ENCODE results near the gene TTC33. TPM values are rescaled to one million over a fixed set of nuclear protein-coding genes. Genes with fewer than 3 reads are reported as not detected.
A peak's percentile ranks its signal among the peaks of the same experiment; 100 is the strongest.

The TTC33 gene
- total RNA-seq, 2 donors from 2014 or later, result 13.5 to 19.3 TPM

DNA sequence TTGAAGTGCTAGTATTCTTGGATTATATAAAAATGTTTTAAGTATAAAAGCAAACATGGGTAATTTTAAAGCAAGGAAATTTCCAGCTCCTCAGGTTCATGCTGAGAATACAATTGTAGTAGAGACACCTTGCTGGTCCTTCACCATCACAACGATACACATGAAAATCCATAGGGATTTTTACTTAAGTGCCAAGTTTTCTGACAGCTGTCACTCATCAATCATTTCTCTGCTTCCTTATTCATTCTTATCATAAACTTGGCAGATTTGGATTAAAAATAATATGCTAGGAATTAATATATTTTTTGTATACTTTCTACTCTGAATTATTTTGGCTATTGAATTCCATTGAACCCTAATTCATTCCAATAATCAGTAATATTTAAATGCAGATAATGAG is 244.0 kb downstream of the TTC33 start:
- H3K4me1 Mint-ChIP-seq, result no peaks in the 10 kb centered on the region

GRCh38 chr5:40507095-40507494 is 248.7 kb downstream of the TTC33 start:
- H3K27ac Mint-ChIP-seq, result no peak overlapping the region
- no peaks in the 10 kb centered on the region for H3K27me3 Mint-ChIP-seq (ENCODE audit: insufficient read depth)
- H3K4me1 ChIP-seq (ENCODE audit: control insufficient read depth, insufficient read depth, low read length), result no peaks in the 10 kb centered on the region
- H3K4me1 Mint-ChIP-seq, result no peaks in the 10 kb centered on the region
- no peak overlapping the region for H3K27ac ChIP-seq (ENCODE audit: low read depth, low read length)
- H3K9me3 ChIP-seq (ENCODE audit: control insufficient read depth, low read length), result no peaks in the 10 kb centered on the region
- TF ChIP-seq CTCF (conservative IDR thresholded peaks at IDR 0.05), result peak; percentile 33
- H3K9me3 Mint-ChIP-seq, result no peaks in the 10 kb centered on the region
- H3K36me3 Mint-ChIP-seq (ENCODE audit: low read depth), result no peaks in the 10 kb centered on the region
- no peak for DNase-seq
- no peak overlapping the region for H3K4me3 ChIP-seq (ENCODE audit: low read length)
- H3K27me3 ChIP-seq (ENCODE audit: control insufficient read depth, insufficient read depth, low read length, poor library complexity, severe bottlenecking), result no peaks in the 10 kb centered on the region
- H3K4me3 Mint-ChIP-seq, result no peak overlapping the region
- no peaks in the 10 kb centered on the region for H3K36me3 ChIP-seq (ENCODE audit: control insufficient read depth, insufficient read depth, low read length)
- WGBS, 2 experiments (ENCODE audit: insufficient coverage in 1 of 2, insufficient read length in 1 of 2), result 73% methylated on average over 2 of the region's 2 CpGs; no CpG with 5 or more reads in 1 of the 2 experiments
- no peak overlapping the region for H3K9ac ChIP-seq (ENCODE audit: extremely low read depth, low read length, poor library complexity, severe bottlenecking)

More for the DNA sequence above, 244.0 kb downstream of the TTC33 start:
- no peaks in the 10 kb centered on the region for H3K9me3 Mint-ChIP-seq
- H3K9me3 ChIP-seq (ENCODE audit: control insufficient read depth, low read length), result no peaks in the 10 kb centered on the region
- TF ChIP-seq CTCF (conservative IDR thresholded peaks at IDR 0.05), result no peak
- H3K36me3 Mint-ChIP-seq (ENCODE audit: low read depth), result no peaks in the 10 kb centered on the region
- no peak overlapping the region for H3K4me3 Mint-ChIP-seq
- DNase-seq, result no peak
- no peaks in the 10 kb centered on the region for H3K27me3 ChIP-seq (ENCODE audit: control insufficient read depth, insufficient read depth, low read length, poor library complexity, severe bottlenecking)
- no peaks in the 10 kb centered on the region for H3K4me1 ChIP-seq (ENCODE audit: control insufficient read depth, insufficient read depth, low read length)
- H3K27ac ChIP-seq (ENCODE audit: low read depth, low read length), result no peak overlapping the region
- H3K27me3 Mint-ChIP-seq (ENCODE audit: insufficient read depth), result no peaks in the 10 kb centered on the region
- WGBS, 2 experiments (ENCODE audit: insufficient coverage in 1 of 2, insufficient read length in 1 of 2), result 83% methylated on average over 1 of the region's 1 CpG; no CpG with 5 or more reads in 1 of the 2 experiments
- no peak overlapping the region for H3K27ac Mint-ChIP-seq
- H3K4me3 ChIP-seq (ENCODE audit: low read length), result no peak overlapping the region
- H3K9ac ChIP-seq (ENCODE audit: extremely low read depth, low read length, poor library complexity, severe bottlenecking), result no peak overlapping the region
- H3K36me3 ChIP-seq (ENCODE audit: control insufficient read depth, insufficient read depth, low read length), result no peaks in the 10 kb centered on the region

- 94% methylated on average over 4 of the region's 4 CpGs; no CpG with 5 or more reads in 1 of the 2 experiments for WGBS, 2 experiments (ENCODE audit: insufficient coverage in 1 of 2, insufficient read length in 1 of 2)
- no peaks in the 10 kb centered on the region for H3K27me3 Mint-ChIP-seq (ENCODE audit: insufficient read depth)
Measured at GRCh38 chr5:40505031-40505430, 250.7 kb downstream of the TTC33 start.

More at GRCh38 chr5:40505031-40505430, 250.7 kb downstream of the TTC33 start:
- Histone ChIP-seq H3K27ac (ENCODE audit: low read depth, low read length) (no peak overlapping the region), H3K27me3 (ENCODE audit: control insufficient read depth, insufficient read depth, low read length, poor library complexity, severe bottlenecking) (no peaks in the 10 kb centered on the region), H3K9me3 (ENCODE audit: control insufficient read depth, low read length) (no peaks in the 10 kb centered on the region), H3K36me3 (ENCODE audit: control insufficient read depth, insufficient read depth, low read length) (no peaks in the 10 kb centered on the region), H3K9ac (ENCODE audit: extremely low read depth, low read length, poor library complexity, severe bottlenecking) (no peak overlapping the region), H3K4me1 (ENCODE audit: control insufficient read depth, insufficient read depth, low read length) (no peaks in the 10 kb centered on the region), H3K4me3 (ENCODE audit: low read length) (no peak overlapping the region)
- no peaks in the 10 kb centered on the region for H3K4me1 Mint-ChIP-seq
- no peak for DNase-seq
- no peak overlapping the region for H3K4me3 Mint-ChIP-seq
- no peaks in the 10 kb centered on the region for H3K36me3 Mint-ChIP-seq (ENCODE audit: low read depth)
- no peak overlapping the region for H3K27ac Mint-ChIP-seq
- no peaks in the 10 kb centered on the region for H3K9me3 Mint-ChIP-seq
- no peak for TF ChIP-seq CTCF (conservative IDR thresholded peaks at IDR 0.05)

All from endodermal cell (in vitro differentiated cells).